Prostate gland (tissue), 2 donors: ENCODE results near the gene DUOX2. TPM values are rescaled to one million over a fixed set of nuclear protein-coding genes. Genes with fewer than 3 reads are reported as not detected.

ENCODE experiments used
- small RNA-seq, 2 donors: library from RNA; depleted of rRNA; stranded (forward); fragments of <200 nt; gene quantifications; one replicate each; pipeline ENCODE3, GENCODE V24; 2016
- total RNA-seq, 2 donors: library from RNA; depleted of rRNA; stranded (reverse); fragments of >200 nt; gene quantifications; one replicate each; pipeline ENCODE4 v1.1.0, GENCODE V29; 2016

Gene DUOX2
- total RNA-seq, 2 donors from 2014 or later, result 2.3 to 2.5 TPM

Small RNAs within 50 kb of the gene (small RNA-seq; reads per million reads assigned to genes)
- 0 reads per million in 2 donors for gene RF00019

Other genes with a start within 250 kb of the DUOX2 start
- 1 to 10 TPM in 1 of 2 donors, not detected in 1; 5.0 TPM for gene TERB2, start 157.5 kb downstream of the DUOX2 start, total RNA-seq
- 100 to 1,000 TPM; 197 to 593 TPM for gene SORD, start 91.0 kb downstream of the DUOX2 start, total RNA-seq
- not detected for gene DUOXA2, start 154 bp upstream of the DUOX2 start, total RNA-seq
- 10 to 100 TPM; 17.6 to 38.8 TPM for gene DUOXA1, start 15.7 kb upstream of the DUOX2 start, total RNA-seq
- 10 to 100 TPM; 18.4 to 32.1 TPM for gene DUOX1, start 15.8 kb upstream of the DUOX2 start, total RNA-seq
- gene SHF, start 73.8 kb upstream of the DUOX2 start, total RNA-seq, result 10 to 100 TPM; 11.2 to 13.7 TPM
- under 1 TPM in 1 of 2 donors, not detected in 1; 0.51 TPM for gene SLC28A2, start 138.1 kb upstream of the DUOX2 start, total RNA-seq